WERI-Rb-1 (cell line): ENCODE data around the gene CNP.
"Not testable (repeated sequence)": the region's sequence is repeated elsewhere in the genome, so short reads cannot be mapped to it uniquely, and the experiment has no call there.

Experiments
- DNase-seq: peaks from one replicate; pipeline ENCODE4 v3.0.0-alpha.2; 2020
- H3K27ac ChIP-seq: fragments of 250-450 bp; sonication (Bioruptor Pico); 2 replicates; pipeline ENCODE4 v1.5.1; 2020; ENCODE audit warnings: mild to moderate bottlenecking, moderate library complexity
- H3K27me3 ChIP-seq: fragments of 250-450 bp; sonication (Bioruptor Pico); 2 replicates; pipeline ENCODE4 v1.5.1; 2021; ENCODE audit warnings: mild to moderate bottlenecking, low read depth, moderate library complexity; ENCODE audit not compliant: insufficient read depth, severe bottlenecking
- H3K36me3 ChIP-seq: fragments of 250-450 bp; sonication (Bioruptor Pico); 2 replicates; pipeline ENCODE4 v1.5.1; 2020; ENCODE audit warnings: mild to moderate bottlenecking, moderate library complexity
- H3K4me3 ChIP-seq: 2 replicates; pipeline ENCODE4 v1.5.1; 2011; ENCODE audit warnings: low read depth, mild to moderate bottlenecking, control low read depth, low read length
- H3K9me3 ChIP-seq: fragments of 250-450 bp; sonication (Bioruptor Pico); 2 replicates; pipeline ENCODE4 v1.5.1; 2021; ENCODE audit warnings: mild to moderate bottlenecking, moderate library complexity; ENCODE audit not compliant: severe bottlenecking
- CTCF ChIP-seq: IDR thresholded peaks from 2 replicates; pipeline ENCODE4 v1.5.1; 2011; ENCODE audit warnings: low read depth, mild to moderate bottlenecking, control low read depth, inconsistent platforms, low read length

The CNP gene

GRCh38 chr17:41919840-41920579 lies 46.6 kb upstream of the CNP start:
- H3K27ac ChIP-seq: peak overlapping the region; percentile 96
- TF ChIP-seq CTCF: no peak
- peak overlapping the region; percentile 45 for H3K4me3 ChIP-seq
- no peaks in the 10 kb centered on the region for H3K9me3 ChIP-seq
- no peaks in the 10 kb centered on the region for H3K27me3 ChIP-seq
- DNase-seq: peak; percentile 50
- peaks cover 38% of the 10 kb centered on the region for H3K36me3 ChIP-seq

- Histone ChIP-seq H3K27ac (peak overlapping the region; percentile 96), H3K36me3 (peaks cover 32% of the 10 kb centered on the region), H3K9me3 (no peaks in the 10 kb centered on the region), H3K4me3 (no peak overlapping the region), H3K27me3 (no peaks in the 10 kb centered on the region)
- no peak for DNase-seq
- TF ChIP-seq CTCF: no peak
Measured at GRCh38 chr17:41920580-41920955, 46.0 kb upstream of the CNP start.

- TF ChIP-seq CTCF: no peak
- Histone ChIP-seq H3K4me3 (no peak overlapping the region), H3K36me3 (no peaks in the 10 kb centered on the region), H3K27me3 (no peaks in the 10 kb centered on the region), H3K27ac (no peak overlapping the region), H3K9me3 (peaks cover 12% of the 10 kb centered on the region)
- no peak for DNase-seq
Measured at GRCh38 chr17:41925991-41926590, 40.5 kb upstream of the CNP start.

- H3K27ac ChIP-seq: no peak overlapping the region
- peaks cover 12% of the 10 kb centered on the region for H3K9me3 ChIP-seq
- no peak overlapping the region for H3K4me3 ChIP-seq
- DNase-seq: no peak
- H3K27me3 ChIP-seq: no peaks in the 10 kb centered on the region
- no peaks in the 10 kb centered on the region for H3K36me3 ChIP-seq
- TF ChIP-seq CTCF: no peak
Measured at GRCh38 chr17:41928693-41929251, 37.8 kb upstream of the CNP start.

GRCh38 chr17:41930009-41930832 lies 36.4 kb upstream of the CNP start, which contains the start of gene ODAD4:
TSS of gene ODAD4 (plus strand) at chr17:41930617. CDS start at chr17:41930724, 107 bp downstream.
- Histone ChIP-seq H3K36me3 (no peaks in the 10 kb centered on the region), H3K9me3 (peaks cover 12% of the 10 kb centered on the region), H3K27ac (peak within 1 kb of the TSS; percentile 69), H3K27me3 (no peaks in the 10 kb centered on the region), H3K4me3 (peak within 1 kb of the TSS; percentile 37)
- TF ChIP-seq CTCF: peak; percentile 61
- DNase-seq: peak; percentile 99

- Histone ChIP-seq H3K27ac (peak overlapping the region; percentile 69), H3K4me3 (peak overlapping the region; percentile 37), H3K9me3 (peaks cover 12% of the 10 kb centered on the region)
- H3K36me3 ChIP-seq, H3K27me3 ChIP-seq, DNase-seq: not testable (repeated sequence)
Measured at GRCh38 chr17:41930833-41931156, 35.8 kb upstream of the CNP start.

GRCh38 chr17:41931715-41932114 lies 34.9 kb upstream of the CNP start:
- peaks cover 12% of the 10 kb centered on the region for H3K9me3 ChIP-seq
- H3K4me3 ChIP-seq, H3K27ac ChIP-seq, H3K36me3 ChIP-seq, H3K27me3 ChIP-seq, DNase-seq: not testable (repeated sequence)
